ENCODE measurements around the gene GPR26.

Gene GPR26, protein sequence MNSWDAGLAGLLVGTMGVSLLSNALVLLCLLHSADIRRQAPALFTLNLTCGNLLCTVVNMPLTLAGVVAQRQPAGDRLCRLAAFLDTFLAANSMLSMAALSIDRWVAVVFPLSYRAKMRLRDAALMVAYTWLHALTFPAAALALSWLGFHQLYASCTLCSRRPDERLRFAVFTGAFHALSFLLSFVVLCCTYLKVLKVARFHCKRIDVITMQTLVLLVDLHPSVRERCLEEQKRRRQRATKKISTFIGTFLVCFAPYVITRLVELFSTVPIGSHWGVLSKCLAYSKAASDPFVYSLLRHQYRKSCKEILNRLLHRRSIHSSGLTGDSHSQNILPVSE

GRCh38 chr10:123666318-123667236 lies at the start of gene GPR26:
TSS of gene GPR26 (plus strand) at chr10:123666355. CDS start at chr10:123666408, 53 bp downstream.
- no peak for DNase-seq (ENCODE audit: low read depth in 2 of 2)

DNA sequence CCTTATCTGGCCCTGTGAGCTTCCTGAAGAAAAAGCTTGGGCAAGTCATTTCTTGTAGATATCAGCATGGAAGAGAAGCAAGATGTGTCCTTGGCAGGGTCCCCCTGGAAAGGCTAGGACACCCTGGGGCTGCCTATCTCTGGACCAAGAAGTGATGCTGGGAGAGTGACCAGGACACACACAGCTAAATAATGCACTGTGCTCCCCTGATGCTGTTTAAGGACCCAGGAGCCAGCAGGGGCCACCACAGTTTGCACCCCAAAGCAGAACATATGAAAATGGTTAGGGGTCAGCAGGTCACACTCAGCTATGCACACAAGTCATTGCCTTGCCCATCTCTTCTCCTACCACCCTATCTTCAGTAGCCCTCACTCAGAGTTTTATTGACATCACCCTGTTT lies 47.9 kb upstream of the GPR26 start:
- DNase-seq (ENCODE audit: low read depth in 2 of 2) = no peak

- no peak for DNase-seq (ENCODE audit: low read depth in 2 of 2)
Observed at GRCh38 chr10:123619067-123619855, 46.9 kb upstream of the GPR26 start.

DNA sequence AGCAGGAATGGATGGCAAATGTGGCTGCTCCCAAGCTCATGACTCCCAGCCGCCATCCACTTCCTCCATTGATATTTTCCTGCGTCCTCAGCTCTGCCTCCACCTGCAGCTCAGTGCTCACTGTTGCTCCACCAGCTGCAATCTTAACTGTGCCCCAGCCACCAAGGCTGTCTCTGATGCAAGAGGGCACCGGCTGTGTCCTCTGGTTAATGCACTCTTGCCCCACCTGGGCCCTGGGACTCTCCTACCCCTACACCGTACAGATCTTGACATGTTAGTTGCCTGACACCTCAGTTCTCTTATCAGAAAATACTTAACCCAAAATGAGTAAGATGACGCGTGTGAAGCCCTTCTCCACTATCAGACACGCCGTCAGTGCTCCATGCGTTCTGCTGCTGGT lies 45.5 kb upstream of the GPR26 start:
- no peak for DNase-seq (ENCODE audit: low read depth in 2 of 2)

DNA sequence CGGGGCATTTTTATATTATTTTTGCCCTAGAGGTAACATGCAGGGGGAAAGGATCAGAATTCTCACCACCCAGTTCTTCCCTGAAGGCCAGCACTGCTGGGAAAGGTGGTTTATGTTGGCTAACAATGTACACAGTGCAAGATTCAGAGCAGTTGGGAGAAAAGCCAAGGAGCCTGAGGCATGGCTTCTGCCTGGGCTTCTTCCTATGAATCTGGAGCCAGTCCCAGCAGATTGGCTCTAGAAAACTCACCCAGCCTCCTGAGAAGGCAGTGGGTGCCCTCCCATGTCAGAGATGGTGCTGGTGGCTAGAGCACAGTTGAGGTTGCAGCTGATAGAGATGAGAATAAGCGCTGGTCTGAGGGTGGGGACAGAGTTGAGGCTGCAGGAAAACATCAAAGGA lies 44.7 kb upstream of the GPR26 start:
- DNase-seq (ENCODE audit: low read depth in 2 of 2) = no peak

DNA sequence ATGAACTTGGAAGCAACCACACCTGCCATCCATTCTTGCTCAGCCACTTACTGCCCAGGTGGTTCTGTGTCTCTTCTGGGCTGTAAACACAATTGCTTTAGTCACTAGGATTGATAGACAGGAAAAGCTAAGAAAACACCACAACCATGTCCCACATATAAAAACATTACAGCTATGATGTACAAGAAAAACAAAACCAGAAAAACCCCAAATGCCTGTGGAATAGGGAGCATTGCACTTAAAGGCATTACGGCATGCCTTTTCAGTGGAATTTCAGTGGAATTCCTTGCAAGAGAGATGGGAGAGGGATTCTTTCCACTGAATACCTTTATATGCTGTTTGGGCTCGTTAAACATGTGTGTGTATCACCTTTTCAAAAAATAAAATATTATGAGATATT lies 44.2 kb upstream of the GPR26 start:
- DNase-seq (ENCODE audit: low read depth in 2 of 2) = no peak

- DNase-seq (ENCODE audit: low read depth in 2 of 2) = no peak
Observed at GRCh38 chr10:123622381-123622780, 43.8 kb upstream of the GPR26 start.

DNA sequence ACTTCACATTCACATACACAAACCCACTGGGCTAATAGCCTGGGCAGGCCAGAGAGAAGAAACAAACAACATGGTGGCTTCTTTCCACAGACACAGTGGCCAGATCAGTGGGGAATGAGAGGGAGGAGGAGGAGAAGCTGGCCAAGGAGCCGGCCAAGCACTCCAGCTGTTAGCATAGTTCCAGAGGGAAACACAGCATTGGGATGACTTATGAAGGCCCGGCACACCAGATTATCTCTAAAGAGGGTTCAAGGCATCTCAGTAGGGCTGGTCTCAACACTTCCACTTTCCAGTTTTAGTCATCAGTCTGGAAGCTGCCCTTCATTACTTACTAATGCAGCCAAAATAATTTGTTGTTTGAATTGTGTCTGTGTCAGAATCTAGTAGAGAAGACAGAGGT lies 42.1 kb upstream of the GPR26 start:
- no peak for DNase-seq (ENCODE audit: low read depth in 2 of 2)

GRCh38 chr10:123633106-123633505 lies 33.0 kb upstream of the GPR26 start:
- DNase-seq (ENCODE audit: low read depth in 2 of 2) = no peak

DNA sequence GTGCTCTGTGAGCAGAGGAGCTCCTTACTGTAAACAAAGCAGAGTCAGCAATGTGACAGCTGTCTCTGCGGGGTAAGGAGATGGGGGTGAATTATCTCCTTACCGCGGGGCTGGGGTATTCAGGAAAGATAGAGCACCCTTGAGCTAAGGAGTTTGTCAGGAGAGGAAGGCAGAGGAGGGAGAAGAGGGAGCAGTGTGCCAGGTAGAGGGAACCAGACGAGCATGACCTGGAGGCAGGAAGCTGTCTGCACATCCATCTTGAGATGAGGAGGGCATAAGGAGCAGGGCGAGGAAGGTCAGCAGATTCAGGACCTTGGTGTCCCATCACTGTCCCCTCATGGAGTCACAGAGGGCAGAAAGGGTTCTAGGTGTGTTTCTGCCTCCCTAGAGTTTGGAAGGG lies 32.5 kb upstream of the GPR26 start:
- DNase-seq (ENCODE audit: low read depth in 2 of 2) = no peak

DNA sequence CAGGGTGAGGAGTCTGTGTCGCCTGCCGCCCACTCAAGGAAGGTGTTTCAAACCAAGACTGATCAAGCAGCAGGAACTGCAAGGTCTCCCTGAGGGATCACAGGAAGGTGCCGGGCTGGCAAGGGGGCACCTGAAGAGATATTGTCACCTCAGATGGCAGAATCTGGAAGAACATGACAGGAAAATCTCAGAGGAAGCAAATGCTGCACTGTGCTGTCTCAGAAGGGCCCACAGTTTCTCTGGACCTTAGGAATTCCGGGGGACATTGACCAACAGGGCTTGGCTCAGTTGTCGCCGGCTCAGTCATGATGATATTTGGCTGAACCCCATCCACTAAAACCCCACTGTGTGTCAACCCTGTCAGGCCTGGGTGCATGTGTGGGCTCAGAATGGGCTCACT lies 31.9 kb upstream of the GPR26 start:
- DNase-seq (ENCODE audit: low read depth in 2 of 2) = no peak

GRCh38 chr10:123635131-123635530 lies 31.0 kb upstream of the GPR26 start:
- no peak for DNase-seq (ENCODE audit: low read depth in 2 of 2)

GRCh38 chr10:123635745-123636144 lies 30.4 kb upstream of the GPR26 start:
- DNase-seq (ENCODE audit: low read depth in 2 of 2) = no peak

- DNase-seq (ENCODE audit: low read depth in 2 of 2) = no peak
Observed at GRCh38 chr10:123636598-123637325, 29.4 kb upstream of the GPR26 start.

- no peak for DNase-seq (ENCODE audit: low read depth in 2 of 2)
Observed at GRCh38 chr10:123637326-123637880, 28.8 kb upstream of the GPR26 start.

DNA sequence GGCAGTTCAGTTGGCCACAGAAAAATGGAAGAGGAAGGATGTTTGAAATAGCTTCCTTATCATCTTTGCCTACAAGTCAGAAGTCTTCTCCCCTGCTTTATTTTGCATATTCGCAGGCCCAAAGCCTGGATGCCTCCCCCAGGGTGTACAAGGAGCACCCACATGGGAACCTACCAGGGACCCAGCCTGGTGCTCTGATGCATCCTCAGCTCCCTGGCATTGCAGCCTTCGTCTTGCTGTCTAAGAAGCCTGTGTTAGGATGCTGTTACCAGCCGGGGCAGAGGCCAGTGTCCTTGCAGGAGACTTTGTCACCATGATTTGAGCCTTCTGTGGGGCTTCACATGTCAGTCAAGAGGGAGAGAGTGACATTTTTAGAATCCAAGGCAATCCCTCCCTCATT lies 27.0 kb upstream of the GPR26 start:
- DNase-seq (ENCODE audit: low read depth in 2 of 2) = no peak

DNA sequence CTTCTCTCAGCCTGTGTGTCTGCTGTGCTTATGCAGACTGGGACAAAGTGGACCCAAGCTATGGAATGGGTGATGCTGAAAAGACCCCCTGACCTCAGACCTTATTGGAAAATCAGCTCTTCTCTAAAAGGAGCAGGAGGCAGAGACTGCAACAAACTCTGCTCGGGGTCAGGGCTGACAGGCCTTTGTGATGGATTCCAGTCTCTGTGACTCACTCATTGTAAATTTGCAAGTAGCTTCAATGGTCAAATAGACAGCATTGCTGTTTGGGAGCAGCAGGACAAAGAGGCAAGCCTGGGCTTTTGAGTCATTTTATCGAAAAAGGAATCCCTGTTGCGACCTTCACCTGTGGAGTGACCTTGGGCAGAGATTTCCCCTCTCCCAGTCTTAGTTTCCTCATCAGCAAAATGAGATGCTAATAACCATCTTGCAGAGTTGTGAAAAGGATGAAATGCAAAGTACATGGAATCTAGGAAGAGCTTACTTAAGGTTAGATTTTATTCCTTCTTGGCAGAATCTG lies 26.1 kb upstream of the GPR26 start:
- no peak for DNase-seq (ENCODE audit: low read depth in 2 of 2)

- no peak for DNase-seq (ENCODE audit: low read depth in 2 of 2)
Observed at GRCh38 chr10:123642293-123642692, 23.9 kb upstream of the GPR26 start.

DNA sequence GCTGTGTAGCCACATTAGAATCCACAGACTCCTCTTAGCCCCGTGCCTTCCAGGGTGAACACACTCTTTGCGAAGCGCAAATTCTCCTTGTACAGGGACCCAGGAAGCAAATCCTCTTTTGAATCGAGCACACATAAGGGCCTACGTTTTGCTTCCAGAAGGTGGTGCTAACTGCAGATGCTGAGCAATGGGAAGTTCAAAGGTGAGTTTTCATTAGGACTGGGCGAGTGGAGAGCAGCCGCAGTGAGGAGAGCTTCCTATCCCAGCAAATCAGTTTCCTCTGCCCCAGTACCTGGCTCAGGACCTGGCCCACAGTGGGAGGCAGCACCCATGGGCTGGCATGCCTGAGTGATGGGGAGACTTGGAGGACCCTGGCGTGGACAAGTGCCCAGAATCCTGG lies 23.5 kb upstream of the GPR26 start:
- no peak for DNase-seq (ENCODE audit: low read depth in 2 of 2)

- no peak for DNase-seq (ENCODE audit: low read depth in 2 of 2)
Observed at GRCh38 chr10:123643315-123643714, 22.8 kb upstream of the GPR26 start.

DNA sequence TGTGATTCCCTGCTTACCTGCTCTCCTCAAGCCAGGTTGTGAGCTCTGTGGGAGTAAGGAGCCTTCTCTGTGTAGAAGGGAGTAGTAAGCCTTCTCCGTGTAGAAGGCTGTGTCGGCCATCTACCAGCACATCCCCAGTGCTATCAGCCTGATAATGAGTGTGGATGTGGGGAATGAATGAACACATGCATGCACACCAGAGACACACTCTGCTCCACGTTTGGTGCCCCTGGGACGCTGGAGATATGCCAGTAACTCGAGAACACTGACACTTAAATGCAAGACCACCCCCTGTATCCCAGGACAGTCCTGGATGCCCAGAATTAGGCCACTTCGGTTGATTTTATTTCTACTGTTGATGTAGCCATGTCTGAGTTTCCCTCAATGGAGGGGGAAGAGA lies 21.1 kb upstream of the GPR26 start:
- no peak for DNase-seq (ENCODE audit: low read depth in 2 of 2)

All from stimulated activated CD8-positive, alpha-beta memory T cell treated with anti-CD3 and anti-CD28 coated beads, Interleukin-15, amount 100 ng/mL, for 48 hours (primary cell).